Prostate gland (tissue), 2 donors: ENCODE results near the gene CD226. TPM values are rescaled to one million over a fixed set of nuclear protein-coding genes. Genes with fewer than 3 reads are reported as not detected.
"Not testable (repeated sequence)": the region's sequence is repeated elsewhere in the genome, so short reads cannot be mapped to it uniquely, and the experiment has no call there.

Experiments used
- DNase-seq: peaks from one replicate; pipeline ENCODE4 v3.0.0-alpha.2; 2019; ENCODE audit warnings: low spot score
- H3K27ac ChIP-seq, 2 donors: fragments of 200-600 bp; sonication (generic); 2 replicates each; pipeline ENCODE4 v1.5.1; 2017 to 2019
- H3K27me3 ChIP-seq: fragments of 200-600 bp; sonication (generic); replicated peaks from 2 replicates; pipeline ENCODE4 v1.5.1; 2019; ENCODE audit not compliant: insufficient read depth
- H3K36me3 ChIP-seq, 2 donors: fragments of 200-600 bp; sonication (generic); 1 replicate in 1 of 2; 2 replicates in 1 of 2; pipeline versions ENCODE4 v1.5.1 to v1.8.1; 2017 to 2019
- H3K4me1 ChIP-seq: fragments of 200-600 bp; sonication (generic); replicated peaks from 2 replicates; pipeline ENCODE4 v1.5.1; 2019
- H3K4me3 ChIP-seq, 2 donors: fragments of 200-600 bp; sonication (generic); 2 replicates each; pipeline ENCODE4 v1.5.1; 2017 to 2019
- H3K9me3 ChIP-seq: fragments of 200-600 bp; sonication (generic); 2 replicates; pipeline ENCODE4 v1.5.1; 2017
- CTCF ChIP-seq, 4 experiments: fragments of 200-600 bp in 2 of 4; fragments of 450-650 bp in 2 of 4; sonication (generic) in 2 of 4; IDR thresholded peaks; 1 replicate in 3 of 4; 2 replicates in 1 of 4; pipeline ENCODE4 v1.5.1; 2016 to 2019; ENCODE audit warnings: antibody characterized with exemption in 4 of 4, mild to moderate bottlenecking in 2 of 4, moderate library complexity in 2 of 4
- POLR2A ChIP-seq: fragments of 450-650 bp; IDR thresholded peaks from one replicate; pipeline ENCODE4 v1.6.1; 2016; ENCODE audit warnings: antibody characterized with exemption, mild to moderate bottlenecking
- POLR2AphosphoS5 ChIP-seq: sonication (generic); formaldehyde crosslinking; IDR thresholded peaks from one replicate; pipeline ENCODE4 v1.6.1; 2017; ENCODE audit warnings: antibody characterized with exemption
- WGBS: methylation state at CpG from one replicate; pipeline ENCODE4 v1.1.5; 2018; 5-methylcytosine and 5-hydroxymethylcytosine counted together
- intact Hi-C: fragments of 100-400 bp; cut with DNase I; formaldehyde crosslinking; loops from one replicate; pipeline ENCODE4 v1.14.2; 2022
- total RNA-seq, 2 donors: library from RNA; depleted of rRNA; stranded (reverse); fragments of >200 nt; gene quantifications; one replicate each; pipeline ENCODE4 v1.1.0, GENCODE V29; 2016

CD226 gene
- total RNA-seq, 2 donors from 2014 or later, result 0.59 to 4.7 TPM

- H3K9me3 ChIP-seq, result no peaks in the 10 kb centered on the region
- no peak overlapping the region for H3K27ac ChIP-seq
- TF ChIP-seq POLR2AphosphoS5, result no peak
- no peak for TF ChIP-seq CTCF (IDR thresholded peaks at IDR 0.05)
- no peak for TF ChIP-seq POLR2A
- H3K36me3 ChIP-seq, result no peaks in the 10 kb centered on the region
- H3K4me1 ChIP-seq, result no peaks in the 10 kb centered on the region
- intact Hi-C loops, result loop anchor here (10.0 kb wide), 1 partner anchor 114 kb away; no protein-coding TSS in a partner anchor
- DNase-seq, result no peak
- no peaks in the 10 kb centered on the region for H3K27me3 ChIP-seq
- H3K4me3 ChIP-seq, result no peak overlapping the region
- WGBS, result 96% methylated on average over 7 of the region's 7 CpGs
Measured at GRCh38 chr18:69840445-69840844, 107.2 kb downstream of the CD226 start.

GRCh38 chr18:69840001-69840400 lies 107.7 kb downstream of the CD226 start:
- Histone ChIP-seq H3K9me3 (no peaks in the 10 kb centered on the region), H3K4me3 (no peak overlapping the region), H3K27ac (no peak overlapping the region), H3K27me3 (no peaks in the 10 kb centered on the region), H3K4me1 (no peaks in the 10 kb centered on the region), H3K36me3 (no peaks in the 10 kb centered on the region)
- WGBS, result 94% methylated on average over 11 of the region's 11 CpGs
- intact Hi-C loops, result loop anchor here (10.0 kb wide), 1 partner anchor 115 kb away; no protein-coding TSS in a partner anchor
- DNase-seq, result no peak
- TF ChIP-seq POLR2A (no peak), CTCF (IDR thresholded peaks at IDR 0.05) (no peak), POLR2AphosphoS5 (no peak)

GRCh38 chr18:69839497-69839896 lies 108.2 kb downstream of the CD226 start:
- no peak for TF ChIP-seq POLR2AphosphoS5
- no peaks in the 10 kb centered on the region for H3K36me3 ChIP-seq
- H3K4me3 ChIP-seq, result no peak overlapping the region
- intact Hi-C loops, result no loop called here
- H3K4me1 ChIP-seq, result no peaks in the 10 kb centered on the region
- H3K27ac ChIP-seq, result no peak overlapping the region
- no peaks in the 10 kb centered on the region for H3K27me3 ChIP-seq
- no peaks in the 10 kb centered on the region for H3K9me3 ChIP-seq
- 94% methylated on average over 11 of the region's 11 CpGs for WGBS
- DNase-seq, result no peak

- H3K27me3 ChIP-seq, result no peaks in the 10 kb centered on the region
- intact Hi-C loops, result no loop called here
- 96% methylated on average over 3 of the region's 3 CpGs for WGBS
- no peak for TF ChIP-seq POLR2AphosphoS5
- H3K36me3 ChIP-seq, result no peaks in the 10 kb centered on the region
- H3K9me3 ChIP-seq, result no peaks in the 10 kb centered on the region
- H3K27ac ChIP-seq, result no peak overlapping the region
- DNase-seq, result no peak
- no peak overlapping the region for H3K4me3 ChIP-seq
- no peaks in the 10 kb centered on the region for H3K4me1 ChIP-seq
Measured at GRCh38 chr18:69838620-69839411, 108.9 kb downstream of the CD226 start.

GRCh38 chr18:69838003-69838402 lies 109.7 kb downstream of the CD226 start:
- Histone ChIP-seq H3K27me3 (no peaks in the 10 kb centered on the region), H3K27ac (no peak overlapping the region), H3K4me3 (no peak overlapping the region), H3K36me3 (no peaks in the 10 kb centered on the region), H3K4me1 (no peaks in the 10 kb centered on the region), H3K9me3 (no peaks in the 10 kb centered on the region)
- WGBS, result 94% methylated on average over 1 of the region's 1 CpG
- intact Hi-C loops, result no loop called here
- TF ChIP-seq POLR2A, result no peak
- no peak for TF ChIP-seq CTCF (IDR thresholded peaks at IDR 0.05)
- TF ChIP-seq POLR2AphosphoS5, result no peak
- DNase-seq, result no peak

GRCh38 chr18:69834980-69835379 lies 112.7 kb downstream of the CD226 start:
- H3K36me3 ChIP-seq, DNase-seq, H3K27ac ChIP-seq, H3K4me3 ChIP-seq, H3K9me3 ChIP-seq, intact Hi-C loops, H3K4me1 ChIP-seq, H3K27me3 ChIP-seq: not testable (repeated sequence)
- whole genome bisulfite sequencing, result 93% methylated on average over 12 of the region's 12 CpGs
